ENCODE data around the gene ALDH3B2. TPM values are rescaled to one million over a fixed set of nuclear protein-coding genes. Genes with fewer than 3 reads are reported as not detected.
"Not testable (repeated sequence)": the region's sequence is repeated elsewhere in the genome, so short reads cannot be mapped to it uniquely, and the experiment has no call there.

The ALDH3B2 gene
- total RNA-seq, 1 donor, result not detected

GRCh38 chr11:67694875-67695555 is 20.6 kb upstream of the ALDH3B2 start:
- H3K4me3 ChIP-seq (ENCODE audit: low read depth, low read length), result no peak overlapping the region
- no peak for DNase-seq (ENCODE audit: low read depth)
- TF ChIP-seq CTCF (IDR thresholded peaks at IDR 0.05; ENCODE audit: insufficient read depth, low read depth, low read length), result no peak

GRCh38 chr11:67691149-67691548 is 16.7 kb upstream of the ALDH3B2 start:
- peak; percentile 28 for TF ChIP-seq CTCF (IDR thresholded peaks at IDR 0.05; ENCODE audit: insufficient read depth, low read depth, low read length)
- H3K4me3 ChIP-seq (ENCODE audit: low read depth, low read length), result no peak overlapping the region
- peak; percentile 4 for DNase-seq (ENCODE audit: low read depth)

GRCh38 chr11:67689178-67689577 is 14.8 kb upstream of the ALDH3B2 start:
- DNase-seq (ENCODE audit: low read depth), result no peak
- TF ChIP-seq CTCF (IDR thresholded peaks at IDR 0.05; ENCODE audit: insufficient read depth, low read depth, low read length), result no peak
- H3K4me3 ChIP-seq (ENCODE audit: low read depth, low read length), result no peak overlapping the region

- no peak for TF ChIP-seq CTCF (IDR thresholded peaks at IDR 0.05; ENCODE audit: insufficient read depth, low read depth, low read length)
- no peak for DNase-seq (ENCODE audit: low read depth)
- no peak overlapping the region for H3K4me3 ChIP-seq (ENCODE audit: low read depth, low read length)
Measured at GRCh38 chr11:67687986-67688385, 13.6 kb upstream of the ALDH3B2 start.

- H3K4me3 ChIP-seq (ENCODE audit: low read depth, low read length); DNase-seq (ENCODE audit: low read depth): not testable (repeated sequence)
Measured at GRCh38 chr11:67685641-67686332, 11.4 kb upstream of the ALDH3B2 start.

- not testable (repeated sequence) for H3K4me3 ChIP-seq (ENCODE audit: low read depth, low read length)
- peak; percentile 27 for DNase-seq (ENCODE audit: low read depth)
Measured at GRCh38 chr11:67682126-67683034, 8.0 kb upstream of the ALDH3B2 start.

- H3K4me3 ChIP-seq (ENCODE audit: low read depth, low read length), result no peak overlapping the region
- DNase-seq (ENCODE audit: low read depth), result no peak
- TF ChIP-seq CTCF (IDR thresholded peaks at IDR 0.05; ENCODE audit: insufficient read depth, low read depth, low read length), result no peak
Measured at GRCh38 chr11:67680696-67681470, 6.5 kb upstream of the ALDH3B2 start.
